HG03139 (cell line): Measurements from ENCODE around the gene PRKCA.
"Not testable (repeated sequence)": the region's sequence is repeated elsewhere in the genome, so short reads cannot be mapped to it uniquely, and the experiment has no call there.

Experiments
- ATAC-seq: cut with Tn5 transposase; IDR thresholded peaks from one replicate; pipeline ENCODE4 v1.9.1; 2021; ENCODE audit not compliant: unreplicated experiment

The PRKCA gene

GRCh38 chr17:66322764-66323163, 20.4 kb downstream of the PRKCA start:
- ATAC-seq = no peak

DNA sequence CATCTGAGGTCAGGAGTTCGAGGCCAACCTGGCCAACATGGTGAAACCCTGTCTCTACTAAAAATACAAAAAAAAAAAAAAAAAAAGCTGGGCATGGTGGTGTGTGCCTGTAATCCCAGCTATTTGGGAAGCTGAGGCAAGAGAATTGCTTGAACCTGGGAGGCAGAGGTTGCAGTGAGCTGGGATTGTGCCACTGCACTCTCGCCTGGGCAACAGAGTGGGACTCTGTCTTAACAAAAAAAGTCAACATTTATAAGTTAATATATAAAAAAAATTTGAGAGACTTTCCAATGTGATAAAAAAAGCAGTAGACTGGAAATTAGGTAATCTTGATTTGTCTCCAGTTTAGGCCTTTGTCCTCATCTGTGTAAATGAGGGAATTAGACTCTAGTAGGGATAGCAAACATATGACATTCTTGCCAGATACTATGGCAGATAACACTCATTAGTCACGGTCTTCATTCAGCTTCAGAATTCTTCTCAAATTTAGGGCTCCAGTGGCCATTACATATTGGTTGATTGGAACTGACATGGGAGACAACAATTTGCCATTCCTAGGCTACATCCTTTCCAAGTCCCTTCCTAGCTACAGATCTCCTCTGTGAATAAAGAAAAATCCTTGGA, 22.1 kb downstream of the PRKCA start:
- not testable (repeated sequence) for ATAC-seq

- ATAC-seq = no peak
These were observed 24.1 kb downstream of the PRKCA start for GRCh38 chr17:66326476-66327047.

- ATAC-seq = no peak
These were observed 28.2 kb downstream of the PRKCA start for GRCh38 chr17:66330646-66331037.

DNA sequence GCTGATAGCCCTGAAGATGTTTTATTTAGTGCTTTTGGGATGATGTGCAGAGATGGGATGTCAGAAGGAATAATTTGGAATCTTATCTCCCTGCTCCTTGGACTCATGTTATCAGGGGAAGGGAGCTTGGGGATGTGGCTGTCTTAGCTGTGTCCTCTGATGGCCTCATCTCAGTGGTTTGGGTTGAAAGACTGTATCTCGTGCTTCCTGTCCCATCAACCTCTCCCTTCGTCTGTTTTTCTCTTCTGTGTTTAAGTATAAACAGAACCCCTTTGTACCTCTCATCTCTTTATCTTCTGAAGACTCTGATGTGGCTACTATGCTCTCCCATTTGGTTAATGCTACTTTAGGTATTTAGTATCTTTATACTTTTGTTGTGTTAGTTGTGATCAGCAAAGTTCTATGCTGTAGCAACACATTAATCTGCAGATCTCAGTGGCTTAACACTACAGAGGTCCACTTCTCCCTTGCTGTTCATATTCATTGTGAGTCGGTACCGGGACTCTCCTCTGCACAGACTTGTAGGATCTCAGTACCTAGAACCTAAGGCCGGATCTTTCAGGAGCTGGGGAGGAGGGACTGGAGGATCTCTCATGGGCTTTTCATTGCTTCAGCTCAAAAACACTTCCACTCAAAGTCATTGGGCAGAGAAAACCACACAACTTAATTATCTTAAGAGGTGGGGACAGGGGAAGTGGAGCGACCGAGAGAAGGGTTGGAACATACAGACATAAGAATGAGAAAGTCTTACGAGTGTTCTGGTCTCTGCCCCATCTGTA, 28.8 kb downstream of the PRKCA start:
- ATAC-seq = no peak

GRCh38 chr17:66335797-66336196, 33.4 kb downstream of the PRKCA start:
- ATAC-seq = no peak

- ATAC-seq = no peak
These were observed 34.9 kb downstream of the PRKCA start for GRCh38 chr17:66337268-66337667.

DNA sequence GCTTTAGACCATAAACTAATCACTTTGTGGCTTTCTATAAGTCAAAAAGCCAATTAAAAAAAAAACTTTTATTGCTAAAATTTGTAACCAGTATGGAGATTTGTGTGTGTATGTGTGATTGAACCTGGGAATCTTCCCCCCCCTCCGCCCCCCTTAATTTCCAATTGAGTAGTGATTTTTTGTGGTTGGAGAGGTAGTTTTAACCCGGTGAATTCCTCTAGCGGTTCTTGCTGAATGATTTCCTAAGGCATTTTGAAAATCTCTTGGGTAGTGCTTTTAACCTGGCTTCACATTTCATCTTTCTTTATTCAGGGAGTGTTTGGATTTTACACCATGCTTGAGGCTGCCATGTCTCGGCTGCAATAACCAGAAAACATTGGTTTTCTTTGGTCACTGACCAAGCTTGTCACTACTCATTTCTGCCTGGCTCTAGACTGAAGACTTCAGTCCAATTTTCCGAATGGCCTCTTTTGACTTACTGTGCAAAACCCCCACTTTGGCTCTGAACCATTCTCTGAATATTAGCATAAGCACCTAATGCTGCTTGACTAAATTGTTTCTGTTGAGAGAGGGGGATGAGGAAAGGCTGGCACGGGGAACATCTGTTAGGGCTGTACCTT, 35.6 kb downstream of the PRKCA start:
- no peak for ATAC-seq

DNA sequence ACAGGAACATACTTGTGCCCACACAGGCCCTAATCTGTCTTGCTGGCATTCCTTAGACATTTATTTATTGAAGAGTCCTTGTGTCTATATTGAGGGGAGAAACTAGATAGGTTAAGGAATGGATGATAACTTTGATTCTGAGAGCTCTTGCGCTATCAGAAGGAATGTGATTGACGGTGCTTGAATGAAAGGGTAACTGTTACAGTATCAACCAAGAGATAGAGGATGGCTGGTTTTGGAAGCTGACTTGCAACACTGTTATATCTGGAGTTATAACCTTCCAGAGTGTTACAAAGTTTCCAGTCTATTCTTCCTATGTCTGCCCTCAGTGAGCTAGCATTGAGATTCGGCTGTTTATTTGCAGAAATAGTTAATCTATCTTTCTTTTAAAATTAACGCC, 36.5 kb downstream of the PRKCA start:
- ATAC-seq = no peak

GRCh38 chr17:66339561-66339960, 37.1 kb downstream of the PRKCA start:
- ATAC-seq = no peak

GRCh38 chr17:66340720-66341119, 38.3 kb downstream of the PRKCA start:
- no peak for ATAC-seq

DNA sequence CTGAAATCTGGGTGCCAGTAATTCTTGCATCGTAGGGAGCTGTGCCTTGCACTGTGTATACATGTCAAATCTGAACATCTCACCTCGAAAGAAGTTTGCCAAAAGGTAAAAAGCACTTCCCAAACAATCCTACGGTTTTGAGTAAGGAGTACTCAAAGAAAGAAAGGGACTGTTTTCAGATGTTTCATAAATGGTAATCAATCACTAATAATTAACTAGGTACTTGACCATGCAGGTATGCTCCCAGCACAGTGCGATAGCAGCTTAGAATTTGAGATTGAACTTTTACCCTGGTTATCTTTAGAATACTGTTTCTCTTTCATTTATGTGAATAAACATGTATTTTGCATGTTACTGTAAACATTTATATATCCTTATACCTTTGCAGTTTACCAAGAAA, 39.0 kb downstream of the PRKCA start:
- ATAC-seq = no peak

DNA sequence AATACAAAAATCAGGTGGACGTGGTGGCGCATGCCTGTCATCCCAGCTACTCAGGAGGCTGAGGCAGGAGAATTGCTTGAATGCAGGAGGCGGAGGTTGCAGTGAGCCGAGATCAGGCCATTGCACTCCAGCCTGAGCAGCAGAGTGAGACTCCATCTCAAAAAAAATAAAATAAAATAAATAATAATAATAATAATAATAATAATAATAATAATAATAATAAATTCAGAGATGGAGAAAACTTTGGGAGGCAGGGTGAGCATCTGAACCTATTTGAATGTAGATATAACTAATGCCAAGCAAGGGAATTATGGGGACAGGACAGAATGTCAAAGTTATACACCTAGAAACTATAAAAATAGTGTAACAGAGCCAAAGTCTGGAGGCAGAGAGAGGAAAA, 39.9 kb downstream of the PRKCA start:
- ATAC-seq = not testable (repeated sequence)

DNA sequence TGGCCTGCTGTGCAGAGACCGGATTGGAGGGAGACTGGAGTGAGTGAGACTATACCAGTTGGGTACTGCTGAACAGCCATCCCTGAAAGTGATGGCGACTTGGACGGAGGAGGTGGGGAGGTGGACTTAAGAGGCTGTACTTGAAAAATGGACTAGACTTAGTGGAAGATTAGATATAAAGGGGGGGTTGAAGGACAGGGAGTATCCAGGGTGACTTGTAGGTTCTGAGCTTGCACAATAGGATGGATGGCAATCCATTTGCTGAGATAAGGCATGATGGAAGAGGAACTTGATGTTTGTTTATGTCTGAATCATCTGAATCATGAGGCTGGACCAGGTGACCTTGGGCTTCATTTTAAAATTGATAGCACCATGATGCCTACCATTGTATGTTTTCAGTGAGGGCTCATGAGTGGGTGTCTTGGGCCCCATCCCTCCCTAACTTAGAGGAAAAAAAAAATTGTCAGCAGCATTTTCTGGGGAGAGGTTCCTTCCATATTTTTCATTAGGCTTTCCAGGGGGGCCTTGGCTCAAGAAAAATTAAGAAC, 41.2 kb downstream of the PRKCA start:
- ATAC-seq = no peak

DNA sequence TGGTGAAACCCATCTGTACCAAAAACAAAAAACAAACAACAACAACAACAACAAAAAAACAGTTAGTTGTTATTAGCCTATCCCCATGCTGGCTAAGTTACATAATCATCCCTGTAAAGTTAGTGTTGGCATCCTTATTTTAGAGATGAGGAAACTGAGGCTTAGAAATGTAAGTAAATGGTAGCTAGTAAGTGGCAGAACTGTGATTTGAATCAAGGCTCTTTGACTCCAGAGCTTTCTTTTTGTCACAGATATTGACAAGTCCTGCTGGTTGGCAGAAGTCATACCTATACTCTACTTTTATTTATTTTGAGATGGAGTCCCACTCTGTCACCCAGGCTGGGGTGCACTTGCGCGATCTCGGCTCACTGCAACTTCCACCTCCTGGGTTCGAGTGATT, 42.1 kb downstream of the PRKCA start:
- ATAC-seq = no peak

DNA sequence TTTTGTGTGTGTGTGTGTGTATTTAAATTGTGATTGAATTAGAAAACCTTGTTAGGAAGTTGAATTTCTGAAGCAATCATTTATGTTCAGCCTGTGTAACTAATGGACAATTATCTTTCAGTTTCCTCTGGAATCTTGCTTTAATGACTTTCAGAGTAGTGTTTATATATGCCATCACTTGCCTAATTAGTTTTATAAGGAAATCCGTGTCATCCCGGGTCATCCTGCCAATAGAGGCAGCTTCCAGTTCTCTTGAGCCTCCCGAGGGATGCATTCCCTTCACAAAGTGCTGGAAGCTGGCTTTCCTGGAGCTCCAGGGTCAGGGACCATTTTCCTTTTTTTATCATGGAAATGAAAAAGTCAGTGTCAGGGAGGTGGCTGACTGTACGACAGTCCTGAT, 42.9 kb downstream of the PRKCA start:
- ATAC-seq = no peak

DNA sequence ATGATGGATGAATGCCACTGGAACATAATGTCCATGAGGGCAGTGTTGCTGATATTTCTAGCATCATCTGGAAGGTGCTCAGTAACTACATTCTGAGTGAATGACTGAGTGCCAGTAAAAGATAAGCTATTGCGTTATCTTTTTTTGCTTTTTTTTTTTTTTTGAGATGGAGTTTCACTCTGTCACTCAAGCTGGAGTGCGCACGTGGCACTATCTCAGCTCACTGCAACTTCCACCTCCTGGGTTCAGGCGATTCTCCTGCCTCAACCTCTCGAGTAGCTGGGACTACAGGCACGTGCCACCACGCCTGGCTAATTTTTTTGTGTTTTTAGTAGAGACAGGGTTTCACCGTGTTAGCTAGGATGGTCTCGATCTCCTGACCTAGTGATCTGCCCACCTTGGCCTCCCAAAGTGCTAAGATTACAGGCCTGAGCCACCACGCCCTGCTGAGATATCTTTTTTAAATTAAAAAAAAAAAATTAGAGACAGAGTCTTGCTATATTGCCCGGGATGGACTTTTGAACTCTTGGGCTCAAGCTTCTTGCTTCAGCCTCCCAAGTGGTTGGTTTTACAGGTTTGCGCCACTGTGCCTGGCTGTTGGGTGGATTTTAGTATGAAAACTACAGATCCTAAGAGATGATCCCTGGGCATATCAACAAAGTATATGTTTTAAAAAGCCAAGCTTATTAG, 43.7 kb downstream of the PRKCA start:
- ATAC-seq = not testable (repeated sequence)

DNA sequence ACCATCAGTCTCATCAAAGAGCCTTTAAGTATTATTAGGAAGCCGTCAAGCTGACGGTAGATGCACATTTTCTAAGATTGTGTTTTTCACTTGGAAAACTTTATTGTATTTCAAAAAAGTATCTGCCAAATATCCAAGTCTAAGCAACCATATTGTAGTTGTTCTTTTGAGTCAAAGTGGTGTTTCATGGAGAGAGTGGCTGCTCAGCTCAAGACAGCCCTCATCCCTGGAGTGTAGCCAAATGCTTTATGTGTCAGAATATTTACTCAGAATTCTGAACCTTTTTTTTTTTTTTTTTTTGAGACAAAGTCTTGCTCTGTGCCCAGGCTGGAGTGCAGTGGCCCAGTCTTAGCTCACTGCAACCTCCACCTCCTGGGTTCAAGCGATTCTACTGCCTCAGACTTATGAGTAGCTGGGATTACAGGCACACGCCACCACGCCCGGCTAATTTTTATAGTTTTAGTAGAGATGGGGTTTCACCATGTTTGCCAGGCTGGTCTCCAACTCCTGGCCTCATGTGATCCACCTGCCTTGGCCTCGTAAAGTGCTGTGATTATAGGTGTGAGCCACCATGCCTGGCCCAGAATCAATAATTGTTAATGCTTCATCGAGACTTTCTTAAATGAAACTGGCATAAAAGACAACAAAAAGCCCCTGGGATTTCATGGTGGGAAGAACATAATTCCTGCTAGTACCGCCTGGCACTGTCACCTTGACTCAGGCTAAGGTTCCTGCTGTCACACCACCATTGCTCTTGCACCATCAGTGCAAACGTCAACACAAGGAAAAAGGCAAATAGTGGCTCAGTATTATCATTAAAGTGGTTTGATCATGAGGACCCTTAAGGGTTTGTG, 45.5 kb downstream of the PRKCA start:
- no peak for ATAC-seq

DNA sequence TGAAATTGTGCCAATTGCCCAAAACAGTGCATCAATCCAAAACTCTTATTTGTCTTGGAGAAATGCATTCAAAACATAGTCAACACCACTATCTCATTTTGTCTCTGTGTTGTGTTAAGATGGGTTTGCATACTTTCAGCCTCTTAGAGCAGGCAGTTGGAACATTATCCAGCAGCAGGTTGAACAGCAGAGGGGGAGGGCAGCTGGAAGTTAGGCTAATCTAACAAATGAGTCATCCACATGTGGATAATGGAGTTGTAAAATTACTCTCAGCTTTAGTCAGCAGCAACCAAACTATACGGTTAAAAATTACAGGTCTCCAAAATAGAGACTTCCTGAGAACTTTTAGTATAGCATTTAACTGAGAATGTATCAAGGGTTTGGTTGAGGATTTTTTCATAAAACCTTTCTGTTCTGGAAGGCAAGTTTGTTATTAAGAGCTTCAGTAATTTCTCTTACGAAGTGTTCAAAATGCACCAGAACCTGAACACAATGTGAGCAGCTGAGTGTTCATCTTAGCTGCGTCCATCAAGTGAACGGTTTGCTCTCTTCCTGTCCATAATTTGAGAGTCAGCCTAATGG, 46.3 kb downstream of the PRKCA start:
- no peak for ATAC-seq
